Muscle layer of colon (tissue), 2 donors: ENCODE results near the gene NT5C.
"Not testable (repeated sequence)": the region's sequence is repeated elsewhere in the genome, so short reads cannot be mapped to it uniquely, and the experiment has no call there.

Experiments used
- H3K27ac ChIP-seq: one replicate; pipeline ENCODE4 v1.7.0; 2013; ENCODE audit warnings: low read depth, mild to moderate bottlenecking, low read length, moderate library complexity
- H3K27me3 ChIP-seq, 2 donors: one replicate each; pipeline ENCODE4 v1.7.0; 2013; ENCODE audit warnings: low read length in 2 of 2, mild to moderate bottlenecking in 2 of 2; ENCODE audit not compliant: insufficient read depth in 2 of 2, control insufficient read depth in 1 of 2
- H3K36me3 ChIP-seq: one replicate; pipeline ENCODE4 v1.7.0; 2013; ENCODE audit warnings: mild to moderate bottlenecking, low read length; ENCODE audit not compliant: insufficient read depth
- H3K4me1 ChIP-seq: one replicate; pipeline ENCODE4 v1.7.0; 2013; ENCODE audit warnings: mild to moderate bottlenecking, low read length; ENCODE audit not compliant: insufficient read depth
- H3K4me3 ChIP-seq, 2 donors: one replicate each; pipeline ENCODE4 v1.7.0; 2013; ENCODE audit warnings: low read length in 2 of 2, low read depth in 1 of 2, mild to moderate bottlenecking in 1 of 2, moderate library complexity in 1 of 2
- H3K9ac ChIP-seq: one replicate; pipeline ENCODE4 v1.7.0; 2013; ENCODE audit warnings: low read length
- H3K9me3 ChIP-seq: one replicate; pipeline ENCODE4 v1.7.0; 2013; ENCODE audit warnings: mild to moderate bottlenecking, low read length
- donor health status: abdominal sarcoma.
- donor health status: Adenocarcinoma of cecum.

Gene NT5C

DNA sequence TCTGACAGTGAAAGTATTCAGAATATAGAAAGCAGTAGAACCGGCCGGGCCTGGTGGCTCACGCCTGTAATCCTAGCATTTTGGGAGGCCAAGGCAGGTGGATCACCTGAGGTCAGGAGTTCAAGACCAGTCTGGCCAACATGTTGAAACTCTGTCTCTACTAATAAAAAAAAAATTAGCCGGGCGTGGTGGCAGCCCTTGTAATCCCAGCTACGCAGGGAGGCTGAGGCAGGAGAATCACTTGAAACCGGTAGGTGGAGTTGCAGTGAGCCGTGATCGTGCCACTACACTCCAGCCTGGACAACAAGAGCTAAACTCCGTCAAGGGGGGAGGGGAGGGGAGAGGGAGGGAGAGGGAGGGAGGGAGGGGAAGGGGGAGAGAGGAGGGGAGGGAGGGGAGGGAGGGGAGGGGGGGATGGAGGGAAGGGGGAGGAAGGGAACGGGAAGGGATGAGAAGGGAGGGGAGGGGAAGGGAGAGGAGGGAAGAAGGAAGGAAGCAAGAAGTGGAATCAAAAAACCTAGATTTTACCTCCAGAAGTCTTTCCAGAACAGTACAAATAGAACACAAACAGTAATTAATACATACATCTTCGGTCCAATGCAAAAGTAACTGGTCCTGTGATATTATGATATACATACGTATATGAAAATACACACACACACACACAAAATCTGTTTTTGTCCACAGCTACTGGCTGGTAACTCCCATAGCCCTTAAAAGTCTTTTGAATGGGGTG lies 10.9 kb upstream of the NT5C start:
- Histone ChIP-seq H3K9ac (no peak overlapping the region), H3K4me3 (no peak overlapping the region), H3K4me1 (no peaks in the 10 kb centered on the region), H3K9me3 (no peaks in the 10 kb centered on the region), H3K36me3 (peaks cover 12% of the 10 kb centered on the region), H3K27me3 (no peaks in the 10 kb centered on the region), H3K27ac (no peak overlapping the region)

DNA sequence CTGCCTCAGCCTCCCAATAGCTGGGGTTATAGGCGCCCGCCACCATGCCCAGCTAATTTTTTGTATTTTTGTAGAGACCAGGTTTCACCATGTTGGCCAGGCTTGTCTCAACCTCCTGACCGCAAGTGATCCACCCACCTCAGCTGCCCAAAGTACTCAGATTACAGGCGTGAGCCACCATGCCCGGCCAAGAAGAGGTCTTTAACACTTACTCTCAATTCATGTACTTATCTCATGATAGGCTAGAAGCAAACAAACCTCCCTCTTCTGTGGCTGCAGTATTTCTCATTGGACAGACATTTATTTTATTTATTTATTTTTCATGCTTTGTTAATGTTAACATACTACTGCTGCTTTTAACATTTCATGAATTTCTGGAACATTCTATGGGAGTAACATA lies 7.0 kb upstream of the NT5C start:
- Histone ChIP-seq H3K9ac (no peak overlapping the region), H3K27me3 (no peaks in the 10 kb centered on the region), H3K9me3 (no peaks in the 10 kb centered on the region), H3K4me1 (no peaks in the 10 kb centered on the region), H3K4me3 (no peak overlapping the region), H3K36me3 (peaks cover 4% of the 10 kb centered on the region), H3K27ac (no peak overlapping the region)

DNA sequence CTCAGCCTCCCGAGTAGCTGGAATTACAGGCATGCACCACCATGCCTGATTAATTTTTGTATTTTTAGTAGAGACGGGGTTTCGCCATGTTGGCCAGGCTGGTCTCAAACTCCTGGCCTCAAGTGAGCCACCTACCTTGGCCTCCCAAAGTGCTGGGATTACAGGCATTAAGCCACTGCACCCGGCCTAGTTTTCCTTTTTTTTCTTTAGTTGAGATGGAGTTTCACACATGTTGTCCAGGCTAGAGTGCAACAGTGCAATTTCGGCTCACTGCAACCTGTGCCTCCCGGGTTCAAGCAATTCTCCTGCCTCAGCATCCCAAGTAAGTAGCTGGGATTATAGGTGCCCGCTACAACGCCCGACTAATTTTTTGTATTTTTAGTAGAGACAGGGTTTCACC lies 6.2 kb upstream of the NT5C start:
- H3K4me3 ChIP-seq, H3K27ac ChIP-seq, H3K27me3 ChIP-seq, H3K36me3 ChIP-seq, H3K4me1 ChIP-seq, H3K9ac ChIP-seq, H3K9me3 ChIP-seq: not testable (repeated sequence)

DNA sequence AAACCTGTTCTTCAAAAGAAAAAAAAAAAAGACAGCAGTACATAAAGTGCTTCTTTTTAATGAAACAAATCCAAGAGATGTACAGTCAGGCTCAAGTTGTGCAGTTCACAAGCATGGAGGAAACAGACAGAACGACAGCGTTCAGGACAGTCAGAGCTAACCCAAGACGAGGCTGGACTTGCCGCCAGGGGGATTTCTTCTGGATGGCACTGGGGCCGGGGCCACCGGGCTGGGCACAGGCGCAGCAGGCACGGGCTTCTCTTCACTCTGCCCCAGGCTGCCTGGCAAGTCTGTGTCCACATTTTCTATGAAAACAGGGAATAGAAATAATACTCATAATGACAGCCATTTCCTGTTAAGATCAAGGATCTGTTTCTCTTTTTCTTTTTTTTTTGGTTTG lies 4.4 kb upstream of the NT5C start:
- no peak overlapping the region for H3K27ac ChIP-seq
- H3K36me3 ChIP-seq, result peaks cover 4% of the 10 kb centered on the region
- no peaks in the 10 kb centered on the region for H3K4me1 ChIP-seq

DNA sequence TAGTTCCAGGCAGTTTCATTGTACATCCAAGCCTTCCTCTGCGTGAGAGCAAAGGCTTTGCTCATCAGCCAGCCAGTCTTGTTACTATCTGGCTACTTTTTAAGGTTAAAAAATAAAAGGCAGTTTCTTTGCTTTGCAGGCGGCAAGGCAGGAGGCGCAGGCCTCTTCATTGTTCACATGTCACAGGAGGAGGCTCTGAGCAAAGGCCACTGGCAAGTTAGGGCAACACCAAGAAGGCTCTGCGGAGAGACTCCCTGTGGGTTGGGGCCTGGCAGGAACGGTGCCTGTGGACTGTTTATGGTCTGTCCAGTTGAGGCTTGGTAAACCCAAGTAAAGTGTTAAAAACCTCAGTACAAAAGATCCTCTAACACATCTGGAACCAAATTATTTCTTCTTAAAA lies 3.9 kb upstream of the NT5C start:
- Histone ChIP-seq H3K36me3 (peaks cover 4% of the 10 kb centered on the region), H3K4me1 (peaks cover 5% of the 10 kb centered on the region), H3K27me3 (no peaks in the 10 kb centered on the region), H3K9me3 (no peaks in the 10 kb centered on the region), H3K4me3 (no peak overlapping the region), H3K9ac (no peak overlapping the region), H3K27ac (no peak overlapping the region)

More for the DNA sequence above, 4.4 kb upstream of the NT5C start:
- Histone ChIP-seq H3K9ac (no peak overlapping the region), H3K4me3 (no peak overlapping the region), H3K27me3 (no peaks in the 10 kb centered on the region), H3K9me3 (no peaks in the 10 kb centered on the region)

DNA sequence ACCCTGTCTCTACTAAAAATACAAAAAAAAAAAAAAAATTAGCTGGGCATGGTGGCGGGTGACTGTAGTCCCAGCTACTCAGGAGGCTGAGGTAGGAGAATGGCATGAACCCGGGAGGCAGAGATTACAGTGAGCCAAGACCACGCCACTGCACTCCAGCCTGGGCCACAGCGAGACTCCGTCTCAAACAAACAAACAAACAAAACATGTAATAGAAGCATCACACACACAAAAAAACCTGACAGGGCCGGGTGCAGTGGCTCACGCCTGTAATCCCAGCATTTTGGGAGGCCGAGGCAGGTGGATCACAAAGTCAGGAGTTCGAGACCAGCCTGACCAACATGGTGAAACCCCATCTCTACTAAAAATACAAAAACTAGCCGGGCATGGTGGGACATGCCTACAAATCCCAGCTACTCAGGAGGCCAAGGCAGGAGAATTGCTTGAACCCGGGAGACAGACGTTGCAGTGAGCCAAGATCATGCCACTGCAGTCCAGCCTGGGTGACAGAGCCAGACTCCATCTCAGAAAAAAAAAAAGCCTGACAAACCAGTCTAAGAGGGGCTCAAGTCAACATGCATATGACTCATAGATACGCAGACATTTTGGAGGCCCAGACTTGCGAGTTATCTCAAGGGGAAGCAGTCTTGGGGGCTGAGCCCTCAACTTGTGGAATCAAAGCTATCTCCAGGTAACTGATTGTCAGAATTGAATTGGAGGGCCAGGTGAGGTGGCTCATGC lies 2.2 kb upstream of the NT5C start:
- H3K4me3 ChIP-seq, H3K36me3 ChIP-seq, H3K9me3 ChIP-seq, H3K9ac ChIP-seq, H3K27me3 ChIP-seq, H3K27ac ChIP-seq, H3K4me1 ChIP-seq: not testable (repeated sequence)

DNA sequence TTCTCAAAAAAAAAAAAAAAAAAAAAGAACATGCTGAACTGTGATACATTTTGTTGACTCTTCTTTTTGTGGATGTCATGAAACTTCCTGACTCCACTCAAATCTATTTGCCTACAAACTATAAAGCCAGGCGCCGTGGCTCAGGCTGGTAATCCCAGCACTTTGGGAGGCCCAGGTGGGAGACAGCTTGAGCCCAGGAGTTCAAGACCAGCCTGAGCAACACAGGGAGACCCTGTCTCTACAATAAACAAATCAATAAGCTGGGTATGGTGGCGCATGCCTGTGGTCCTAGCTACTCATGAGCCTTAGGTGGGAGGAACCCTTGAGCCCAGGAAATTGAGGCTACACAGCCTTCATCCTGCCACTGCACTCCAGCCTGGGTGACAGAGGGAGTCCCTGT lies 1.5 kb upstream of the NT5C start:
- H3K4me3 ChIP-seq, result no peak overlapping the region
- H3K27me3 ChIP-seq, result no peaks in the 10 kb centered on the region
- H3K27ac ChIP-seq, result no peak overlapping the region
- peaks cover 8% of the 10 kb centered on the region for H3K4me1 ChIP-seq
- no peak overlapping the region for H3K9ac ChIP-seq
- no peaks in the 10 kb centered on the region for H3K36me3 ChIP-seq
- H3K9me3 ChIP-seq, result no peaks in the 10 kb centered on the region

DNA sequence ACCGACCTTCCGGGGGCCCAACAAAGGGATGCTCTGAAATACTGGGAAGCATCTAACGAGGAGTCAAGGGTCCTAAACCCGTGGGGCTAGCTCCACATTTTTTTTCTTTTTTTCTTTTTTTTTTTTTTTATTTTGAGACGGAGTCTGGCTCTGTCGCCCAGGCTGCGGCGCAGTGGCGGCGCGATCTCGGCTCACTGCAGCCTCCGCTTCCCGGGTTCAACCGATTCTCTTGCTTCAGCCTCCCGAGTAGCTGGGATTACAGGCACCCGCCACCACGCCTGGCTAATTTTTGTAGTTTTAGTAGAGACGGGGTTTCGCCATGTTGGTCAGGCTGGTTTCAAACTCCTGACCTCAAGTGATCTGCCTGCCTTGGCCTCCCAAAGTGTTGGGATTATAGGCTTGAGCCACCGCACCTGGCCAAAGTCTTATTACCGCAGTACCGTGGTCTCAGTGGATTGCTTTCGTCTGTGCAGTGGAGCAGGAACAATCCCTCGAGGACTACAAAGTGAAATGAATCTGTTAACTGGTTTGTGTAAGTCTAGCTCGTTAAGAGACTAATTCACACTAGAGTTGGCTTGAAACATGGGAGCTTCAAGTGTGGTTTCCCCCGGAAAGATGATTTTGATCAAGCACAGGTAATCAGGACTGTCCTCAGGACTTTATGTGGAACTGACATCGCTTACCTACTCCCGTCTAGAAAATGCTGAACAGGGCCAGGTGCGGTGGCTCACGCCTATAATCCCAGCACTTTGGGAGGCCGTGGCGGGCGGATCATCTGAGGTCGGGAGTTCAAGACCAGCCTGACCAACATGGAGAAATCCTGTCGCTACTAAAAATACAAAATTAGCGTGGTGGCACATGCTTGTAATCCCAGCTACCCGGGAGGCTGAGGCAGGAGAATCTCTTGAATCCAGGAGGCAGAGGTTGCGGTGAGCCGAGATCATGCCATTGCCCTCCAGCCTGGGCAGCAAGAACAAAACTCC lies 767 bp upstream of the NT5C start:
- peak overlapping the region; percentile 96 for H3K27ac ChIP-seq
- not testable (repeated sequence) for H3K4me1 ChIP-seq, H3K9me3 ChIP-seq, H3K27me3 ChIP-seq, H3K9ac ChIP-seq, H3K36me3 ChIP-seq
- H3K4me3 ChIP-seq, result peak overlapping the region; percentile 73 to 96

DNA sequence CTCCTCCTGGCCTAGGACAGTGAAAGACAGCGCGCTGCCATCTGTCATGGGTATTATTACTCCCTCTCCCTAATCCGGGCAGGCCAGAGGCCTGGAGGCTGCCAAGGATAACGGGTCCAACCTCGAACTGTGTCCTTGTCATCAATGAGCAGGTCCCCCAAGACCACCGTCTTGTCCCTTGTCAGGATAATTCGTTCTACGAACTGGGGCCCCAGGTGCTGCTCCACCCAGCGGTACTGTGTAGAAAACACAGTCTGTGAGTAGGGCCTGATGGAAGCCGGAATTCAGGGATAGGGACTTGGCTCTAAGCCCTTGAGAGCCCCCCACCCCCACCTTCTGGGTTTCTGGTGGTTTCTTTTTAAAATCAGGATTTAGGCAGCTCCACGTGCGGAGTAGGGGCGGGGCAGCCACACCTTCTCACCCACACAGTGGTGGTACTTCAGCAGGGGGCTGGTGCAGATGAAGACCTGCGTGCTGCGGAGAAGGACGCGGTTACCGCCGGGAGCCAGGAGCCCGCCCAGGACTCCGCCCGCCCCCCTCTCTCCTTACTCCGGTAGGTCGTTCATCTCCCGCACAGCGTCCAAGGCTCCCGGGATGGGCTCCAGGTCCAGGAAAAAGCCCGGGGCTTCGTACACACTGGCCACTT lies 787 bp downstream of the NT5C start:
- Histone ChIP-seq H3K9me3 (no peaks in the 10 kb centered on the region), H3K27ac (peak overlapping the region; percentile 96), H3K9ac (peak overlapping the region; percentile 27), H3K4me3 (peak overlapping the region; percentile 73 to 96), H3K4me1 (peaks cover 8% of the 10 kb centered on the region), H3K27me3 (no peaks in the 10 kb centered on the region), H3K36me3 (no peaks in the 10 kb centered on the region)

DNA sequence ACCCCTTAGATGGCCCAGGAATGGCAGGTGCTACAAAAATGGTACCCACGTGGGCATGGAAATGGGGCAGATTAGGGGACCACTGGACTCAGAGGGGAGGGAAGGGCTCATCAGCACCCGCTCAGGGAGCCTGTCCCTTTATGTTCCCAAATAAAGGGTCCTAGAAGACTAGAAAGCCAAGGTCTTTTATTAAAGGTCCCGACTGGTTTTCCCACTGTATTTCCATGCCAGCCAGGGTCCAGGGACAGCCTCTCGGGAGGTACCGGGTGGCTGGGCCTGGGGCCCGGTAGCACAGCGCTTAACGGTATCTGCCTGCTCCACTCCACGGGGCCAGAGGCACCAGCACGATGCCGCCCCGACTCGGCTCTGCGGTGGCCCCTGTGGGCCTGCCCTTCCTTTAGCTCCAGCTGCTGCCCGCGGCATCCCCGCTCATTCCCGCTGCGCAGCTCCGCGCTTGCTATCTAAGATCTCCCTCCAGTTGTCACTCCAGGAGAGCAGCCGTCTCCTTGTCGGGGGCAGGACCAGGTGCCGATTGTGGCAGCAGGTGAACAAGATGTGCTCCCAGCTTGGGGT lies 1.4 kb downstream of the NT5C start:
- Histone ChIP-seq H3K4me3 (peak overlapping the region in 1 of 2 donors; percentile 73), H3K36me3 (no peaks in the 10 kb centered on the region), H3K27ac (peak overlapping the region; percentile 96), H3K4me1 (peaks cover 8% of the 10 kb centered on the region), H3K9me3 (no peaks in the 10 kb centered on the region), H3K27me3 (no peaks in the 10 kb centered on the region), H3K9ac (peak overlapping the region; percentile 27)

DNA sequence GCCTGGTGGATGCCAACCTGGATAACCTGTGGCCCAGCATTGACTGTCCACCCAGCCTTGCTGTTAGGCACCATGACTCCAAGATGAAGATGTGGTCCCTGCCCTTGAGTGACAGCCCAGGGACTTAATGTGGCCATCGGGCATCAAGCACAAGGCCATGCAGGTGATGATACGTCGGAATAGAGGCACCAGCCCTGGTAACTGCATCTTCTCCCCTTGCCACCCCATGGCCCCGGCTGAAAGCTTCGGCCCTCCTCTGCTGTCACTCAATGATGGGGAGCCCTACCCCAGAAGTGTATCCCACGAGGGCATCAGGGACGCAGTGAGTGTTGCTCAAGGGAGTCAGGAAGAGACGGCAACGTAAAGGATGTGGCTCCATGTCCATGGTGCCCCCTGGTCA lies 2.0 kb downstream of the NT5C start:
- Histone ChIP-seq H3K36me3 (no peaks in the 10 kb centered on the region), H3K27ac (no peak overlapping the region), H3K4me3 (no peak overlapping the region), H3K4me1 (peaks cover 8% of the 10 kb centered on the region), H3K27me3 (no peaks in the 10 kb centered on the region), H3K9me3 (no peaks in the 10 kb centered on the region), H3K9ac (no peak overlapping the region)
